WTC11 (cell line): Measurements from ENCODE around the gene MAP4K1. TPM values are rescaled to one million over a fixed set of nuclear protein-coding genes. Genes with fewer than 3 reads are reported as not detected.

ENCODE experiments used
- ATAC-seq: fragments of 200-7000 bp; cut with Tn5 transposase; 2 replicates; pipeline ENCODE4 v1.10.0; 2021; ENCODE audit warnings: mild to moderate bottlenecking, moderate library complexity
- CTCF ChIA-PET: fragments of 300-600 bp; sonication (Branson Sonifier 250); formaldehyde crosslinking; loops from one replicate; lab custom pipeline; 2021; ENCODE audit warnings: antibody characterized with exemption; lab: Charles Lee
- POLR2A ChIA-PET: fragments of 350-600 bp; sonication (Branson Sonifier 250); formaldehyde crosslinking; loops from one replicate; lab custom pipeline; 2021; ENCODE audit warnings: antibody characterized with exemption; lab: Charles Lee
- DNase-seq: peaks from one replicate; pipeline ENCODE4 v3.0.0; 2021; ENCODE audit warnings: low spot score
- H3K27ac Mint-ChIP-seq: 2 replicates; pipeline ENCODE4 v1.8.0; 2021; ENCODE audit warnings: mixed read lengths
- H3K27me3 Mint-ChIP-seq: 2 replicates; pipeline ENCODE4 v1.8.0; 2021; ENCODE audit warnings: low read depth, mild to moderate bottlenecking, moderate library complexity, mixed read lengths
- H3K36me3 Mint-ChIP-seq: 2 replicates; pipeline ENCODE4 v1.8.0; 2021; ENCODE audit warnings: mixed read lengths
- H3K4me1 Mint-ChIP-seq: 2 replicates; pipeline ENCODE4 v1.8.0; 2022; ENCODE audit warnings: mixed read lengths
- H3K4me3 Mint-ChIP-seq: 2 replicates; pipeline ENCODE4 v1.8.0; 2021; ENCODE audit warnings: mild to moderate bottlenecking, moderate library complexity, mixed read lengths
- H3K9me3 Mint-ChIP-seq: 2 replicates; pipeline ENCODE4 v1.8.0; 2021; ENCODE audit warnings: mixed read lengths
- CREM ChIP-seq: sonication (generic); formaldehyde crosslinking; IDR thresholded peaks from 2 replicates; pipeline ENCODE4 v1.8.1; 2022; ENCODE audit warnings: mild to moderate bottlenecking, missing genetic modification reagents, moderate library complexity
- FOXP1 ChIP-seq: sonication (generic); formaldehyde crosslinking; IDR thresholded peaks from 2 replicates; pipeline ENCODE4 v1.8.0; 2022; ENCODE audit warnings: missing genetic modification reagents, mild to moderate bottlenecking, moderate library complexity, borderline replicate concordance
- JUN ChIP-seq: sonication (generic); formaldehyde crosslinking; IDR thresholded peaks from 2 replicates; pipeline ENCODE4 v1.8.0; 2023; ENCODE audit warnings: mild to moderate bottlenecking, missing genetic modification reagents
- MAX ChIP-seq: sonication (generic); formaldehyde crosslinking; IDR thresholded peaks from 2 replicates; pipeline ENCODE4 v1.8.0; 2022; ENCODE audit warnings: mild to moderate bottlenecking, missing genetic modification reagents
- NFE2L1 ChIP-seq: sonication (generic); formaldehyde crosslinking; IDR thresholded peaks from 2 replicates; pipeline ENCODE4 v1.8.1; 2023; ENCODE audit warnings: missing genetic modification reagents
- PRRX2 ChIP-seq: fragments of 250-450 bp; sonication (Bioruptor Pico); IDR thresholded peaks from 2 replicates; pipeline ENCODE4 v1.8.0; 2021; ENCODE audit warnings: mild to moderate bottlenecking
- RORB ChIP-seq: fragments of 250-450 bp; sonication (Bioruptor Pico); IDR thresholded peaks from 2 replicates; pipeline ENCODE4 v1.9.0; 2021; ENCODE audit warnings: mild to moderate bottlenecking
- TEAD1 ChIP-seq: sonication (generic); formaldehyde crosslinking; IDR thresholded peaks from 2 replicates; pipeline ENCODE4 v1.8.0; 2022; ENCODE audit warnings: mild to moderate bottlenecking, missing genetic modification reagents
- ZNF317 ChIP-seq: sonication (generic); formaldehyde crosslinking; IDR thresholded peaks from 2 replicates; pipeline ENCODE4 v1.8.1; 2023; ENCODE audit warnings: low read depth, mild to moderate bottlenecking, moderate library complexity, missing genetic modification reagents, borderline replicate concordance
- ZNF423 ChIP-seq: fragments of 250-450 bp; sonication (Bioruptor Pico); IDR thresholded peaks from 2 replicates; pipeline ENCODE4 v2.1.2; 2022; ENCODE audit warnings: mild to moderate bottlenecking, moderate library complexity
- total RNA-seq: library from RNA; stranded (reverse); gene quantifications from 3 replicates; pipeline ENCODE4 v1.2.3, GENCODE V29; 2021
- TF ChIP-seq, protein P1 (sequence below): sonication (generic); formaldehyde crosslinking; IDR thresholded peaks from 2 replicates; pipeline ENCODE4 v1.8.0; 2023; ENCODE audit warnings: missing genetic modification reagents, mild to moderate bottlenecking, borderline replicate concordance
- TF ChIP-seq, protein P2 (sequence below): sonication (generic); formaldehyde crosslinking; IDR thresholded peaks from 2 replicates; pipeline ENCODE4 v1.8.1; 2023; ENCODE audit warnings: mild to moderate bottlenecking, missing genetic modification reagents, borderline replicate concordance
- TF ChIP-seq, protein P3 (sequence below): sonication (generic); formaldehyde crosslinking; IDR thresholded peaks from 2 replicates; pipeline ENCODE4 v1.8.0; 2023; ENCODE audit warnings: mild to moderate bottlenecking, missing genetic modification reagents

Gene MAP4K1
- total RNA-seq, 1 experiment from 2014 or later = 14.0 TPM

GRCh38 chr19:38665950-38666662 is 48.4 kb upstream of the MAP4K1 start (continued):
- TF ChIP-seq, protein P1, sequence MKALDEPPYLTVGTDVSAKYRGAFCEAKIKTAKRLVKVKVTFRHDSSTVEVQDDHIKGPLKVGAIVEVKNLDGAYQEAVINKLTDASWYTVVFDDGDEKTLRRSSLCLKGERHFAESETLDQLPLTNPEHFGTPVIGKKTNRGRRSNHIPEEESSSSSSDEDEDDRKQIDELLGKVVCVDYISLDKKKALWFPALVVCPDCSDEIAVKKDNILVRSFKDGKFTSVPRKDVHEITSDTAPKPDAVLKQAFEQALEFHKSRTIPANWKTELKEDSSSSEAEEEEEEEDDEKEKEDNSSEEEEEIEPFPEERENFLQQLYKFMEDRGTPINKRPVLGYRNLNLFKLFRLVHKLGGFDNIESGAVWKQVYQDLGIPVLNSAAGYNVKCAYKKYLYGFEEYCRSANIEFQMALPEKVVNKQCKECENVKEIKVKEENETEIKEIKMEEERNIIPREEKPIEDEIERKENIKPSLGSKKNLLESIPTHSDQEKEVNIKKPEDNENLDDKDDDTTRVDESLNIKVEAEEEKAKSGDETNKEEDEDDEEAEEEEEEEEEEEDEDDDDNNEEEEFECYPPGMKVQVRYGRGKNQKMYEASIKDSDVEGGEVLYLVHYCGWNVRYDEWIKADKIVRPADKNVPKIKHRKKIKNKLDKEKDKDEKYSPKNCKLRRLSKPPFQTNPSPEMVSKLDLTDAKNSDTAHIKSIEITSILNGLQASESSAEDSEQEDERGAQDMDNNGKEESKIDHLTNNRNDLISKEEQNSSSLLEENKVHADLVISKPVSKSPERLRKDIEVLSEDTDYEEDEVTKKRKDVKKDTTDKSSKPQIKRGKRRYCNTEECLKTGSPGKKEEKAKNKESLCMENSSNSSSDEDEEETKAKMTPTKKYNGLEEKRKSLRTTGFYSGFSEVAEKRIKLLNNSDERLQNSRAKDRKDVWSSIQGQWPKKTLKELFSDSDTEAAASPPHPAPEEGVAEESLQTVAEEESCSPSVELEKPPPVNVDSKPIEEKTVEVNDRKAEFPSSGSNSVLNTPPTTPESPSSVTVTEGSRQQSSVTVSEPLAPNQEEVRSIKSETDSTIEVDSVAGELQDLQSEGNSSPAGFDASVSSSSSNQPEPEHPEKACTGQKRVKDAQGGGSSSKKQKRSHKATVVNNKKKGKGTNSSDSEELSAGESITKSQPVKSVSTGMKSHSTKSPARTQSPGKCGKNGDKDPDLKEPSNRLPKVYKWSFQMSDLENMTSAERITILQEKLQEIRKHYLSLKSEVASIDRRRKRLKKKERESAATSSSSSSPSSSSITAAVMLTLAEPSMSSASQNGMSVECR (CRISPR knock-in tag) = no peak; the same call in 1 of the 2 replicates
- peak; percentile 47; the same call in 1 of the 2 replicates for TF ChIP-seq NFE2L1 (CRISPR knock-in tag)
- no peak for TF ChIP-seq JUN (CRISPR knock-in tag)
- TF ChIP-seq, protein P2, sequence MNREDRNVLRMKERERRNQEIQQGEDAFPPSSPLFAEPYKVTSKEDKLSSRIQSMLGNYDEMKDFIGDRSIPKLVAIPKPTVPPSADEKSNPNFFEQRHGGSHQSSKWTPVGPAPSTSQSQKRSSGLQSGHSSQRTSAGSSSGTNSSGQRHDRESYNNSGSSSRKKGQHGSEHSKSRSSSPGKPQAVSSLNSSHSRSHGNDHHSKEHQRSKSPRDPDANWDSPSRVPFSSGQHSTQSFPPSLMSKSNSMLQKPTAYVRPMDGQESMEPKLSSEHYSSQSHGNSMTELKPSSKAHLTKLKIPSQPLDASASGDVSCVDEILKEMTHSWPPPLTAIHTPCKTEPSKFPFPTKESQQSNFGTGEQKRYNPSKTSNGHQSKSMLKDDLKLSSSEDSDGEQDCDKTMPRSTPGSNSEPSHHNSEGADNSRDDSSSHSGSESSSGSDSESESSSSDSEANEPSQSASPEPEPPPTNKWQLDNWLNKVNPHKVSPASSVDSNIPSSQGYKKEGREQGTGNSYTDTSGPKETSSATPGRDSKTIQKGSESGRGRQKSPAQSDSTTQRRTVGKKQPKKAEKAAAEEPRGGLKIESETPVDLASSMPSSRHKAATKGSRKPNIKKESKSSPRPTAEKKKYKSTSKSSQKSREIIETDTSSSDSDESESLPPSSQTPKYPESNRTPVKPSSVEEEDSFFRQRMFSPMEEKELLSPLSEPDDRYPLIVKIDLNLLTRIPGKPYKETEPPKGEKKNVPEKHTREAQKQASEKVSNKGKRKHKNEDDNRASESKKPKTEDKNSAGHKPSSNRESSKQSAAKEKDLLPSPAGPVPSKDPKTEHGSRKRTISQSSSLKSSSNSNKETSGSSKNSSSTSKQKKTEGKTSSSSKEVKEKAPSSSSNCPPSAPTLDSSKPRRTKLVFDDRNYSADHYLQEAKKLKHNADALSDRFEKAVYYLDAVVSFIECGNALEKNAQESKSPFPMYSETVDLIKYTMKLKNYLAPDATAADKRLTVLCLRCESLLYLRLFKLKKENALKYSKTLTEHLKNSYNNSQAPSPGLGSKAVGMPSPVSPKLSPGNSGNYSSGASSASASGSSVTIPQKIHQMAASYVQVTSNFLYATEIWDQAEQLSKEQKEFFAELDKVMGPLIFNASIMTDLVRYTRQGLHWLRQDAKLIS (CRISPR knock-in tag) = no peak
- TF ChIP-seq, protein P3, sequence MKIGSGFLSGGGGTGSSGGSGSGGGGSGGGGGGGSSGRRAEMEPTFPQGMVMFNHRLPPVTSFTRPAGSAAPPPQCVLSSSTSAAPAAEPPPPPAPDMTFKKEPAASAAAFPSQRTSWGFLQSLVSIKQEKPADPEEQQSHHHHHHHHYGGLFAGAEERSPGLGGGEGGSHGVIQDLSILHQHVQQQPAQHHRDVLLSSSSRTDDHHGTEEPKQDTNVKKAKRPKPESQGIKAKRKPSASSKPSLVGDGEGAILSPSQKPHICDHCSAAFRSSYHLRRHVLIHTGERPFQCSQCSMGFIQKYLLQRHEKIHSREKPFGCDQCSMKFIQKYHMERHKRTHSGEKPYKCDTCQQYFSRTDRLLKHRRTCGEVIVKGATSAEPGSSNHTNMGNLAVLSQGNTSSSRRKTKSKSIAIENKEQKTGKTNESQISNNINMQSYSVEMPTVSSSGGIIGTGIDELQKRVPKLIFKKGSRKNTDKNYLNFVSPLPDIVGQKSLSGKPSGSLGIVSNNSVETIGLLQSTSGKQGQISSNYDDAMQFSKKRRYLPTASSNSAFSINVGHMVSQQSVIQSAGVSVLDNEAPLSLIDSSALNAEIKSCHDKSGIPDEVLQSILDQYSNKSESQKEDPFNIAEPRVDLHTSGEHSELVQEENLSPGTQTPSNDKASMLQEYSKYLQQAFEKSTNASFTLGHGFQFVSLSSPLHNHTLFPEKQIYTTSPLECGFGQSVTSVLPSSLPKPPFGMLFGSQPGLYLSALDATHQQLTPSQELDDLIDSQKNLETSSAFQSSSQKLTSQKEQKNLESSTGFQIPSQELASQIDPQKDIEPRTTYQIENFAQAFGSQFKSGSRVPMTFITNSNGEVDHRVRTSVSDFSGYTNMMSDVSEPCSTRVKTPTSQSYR (CRISPR knock-in tag) = no peak
- no peak for TF ChIP-seq ZNF423
- TF ChIP-seq CREM (CRISPR knock-in tag) = no peak

DNA sequence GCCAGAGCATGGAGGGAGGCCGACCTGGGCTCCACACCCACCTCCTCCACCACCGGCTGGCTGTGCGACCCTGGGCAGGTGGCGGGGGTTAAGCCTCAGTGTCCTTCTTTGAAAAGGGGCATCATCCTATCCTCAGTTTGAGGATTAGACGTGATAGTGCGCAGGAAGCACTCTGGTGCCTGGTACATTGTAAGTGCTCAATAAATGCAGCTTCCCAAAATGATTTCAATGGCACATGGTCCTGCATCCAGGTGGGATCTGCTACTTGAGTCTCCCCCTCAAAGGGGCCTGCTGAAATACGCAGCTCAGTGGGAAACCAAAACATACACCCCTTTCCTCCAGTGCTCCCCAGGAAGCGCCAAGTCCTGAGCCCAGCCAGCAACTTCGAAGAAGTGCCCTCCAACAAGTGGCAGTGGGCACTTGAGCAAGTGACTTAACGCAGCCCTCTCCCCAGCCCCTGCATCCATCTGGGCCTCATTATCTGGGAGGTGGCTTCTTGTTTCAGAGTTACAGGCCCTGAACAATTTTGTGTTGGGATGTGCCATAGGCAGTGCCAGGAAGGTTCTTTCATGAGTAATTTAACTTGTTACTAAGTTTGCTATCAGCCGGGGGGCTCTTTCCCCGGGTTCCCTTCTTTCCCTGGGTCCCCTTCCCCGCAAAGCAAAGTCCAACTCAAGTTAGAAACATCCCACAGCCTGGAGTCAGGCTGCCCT is 47.6 kb upstream of the MAP4K1 start:
- Mint-ChIP-seq H3K4me1 (peaks cover 98% of the 10 kb centered on the region), H3K36me3 (peaks cover 7% of the 10 kb centered on the region; the same call in 1 of the 2 replicates)
- TF ChIP-seq ZNF317 (CRISPR knock-in tag) = no peak
- TF ChIP-seq FOXP1 (CRISPR knock-in tag) = 0 out of 2 replicates have a peak, but pooled peaks have one; percentile 26
- TF ChIP-seq PRRX2 (CRISPR knock-in tag) = 0 out of 2 replicates have a peak, but pooled peaks have one; percentile 67
- no peak for TF ChIP-seq MAX
- no peak for TF ChIP-seq NFE2L1 (CRISPR knock-in tag)
- TF ChIP-seq TEAD1 (CRISPR knock-in tag) = no peak
- TF ChIP-seq RORB (CRISPR knock-in tag) = no peak
- TF ChIP-seq, all 79 proteins: peak for 2
- Mint-ChIP-seq H3K27me3 (no peaks in the 10 kb centered on the region), H3K27ac (peak overlapping the region; percentile 100), H3K4me3 (peak overlapping the region; percentile 34), H3K9me3 (no peaks in the 10 kb centered on the region)
- DNase-seq = no peak
- ChIA-PET CTCF (interaction anchor here (1.0 to 4.7 kb wide), 6 partner anchors 18 to 263 kb away, joined by 3 to 21 read pairs (median 4); partner anchors contain the start of genes ACTN4 and FAM98C), POLR2A (interaction anchor here (0.5 to 3.8 kb wide), 6 partner anchors 11 to 31 kb away, joined by 3 to 44 read pairs (median 12); partner anchors contain the start of gene ACTN4)
- no peak for ATAC-seq
